Activated CD8-positive, alpha-beta memory T cell treated with anti-CD3 and anti-CD28 coated beads, Interleukin-2, amount 50 U/mL, for 24 hours (primary cell): ENCODE measurements around the gene CPED1.
"Not testable (repeated sequence)": the region's sequence is repeated elsewhere in the genome, so short reads cannot be mapped to it uniquely, and the experiment has no call there.

Experiments
- DNase-seq: peaks from one replicate; pipeline ENCODE4 v3.0.0-alpha.2; 2020; ENCODE audit errors: extremely low read depth

The CPED1 gene

GRCh38 chr7:121244120-121244870 is 255.8 kb downstream of the CPED1 start:
- DNase-seq, result no peak

DNA sequence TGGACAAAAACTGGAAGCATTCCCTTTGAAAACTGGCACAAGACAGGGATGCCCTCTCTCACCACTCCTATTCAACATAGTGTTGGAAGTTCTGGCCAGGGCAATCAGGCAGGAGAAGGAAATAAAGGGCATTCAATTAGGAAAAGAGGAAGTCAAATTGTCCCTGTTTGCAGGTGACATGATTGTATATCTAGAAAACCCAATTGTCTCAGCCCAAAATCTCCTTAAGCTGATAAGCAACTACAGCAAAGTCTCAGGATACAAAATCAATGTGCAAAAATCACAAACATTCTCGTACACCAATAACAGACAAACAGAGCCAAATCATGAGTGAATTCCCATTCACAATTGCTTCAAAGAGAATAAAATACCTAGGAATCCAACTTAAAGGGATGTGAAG is 262.9 kb downstream of the CPED1 start:
- DNase-seq, result not testable (repeated sequence)

DNA sequence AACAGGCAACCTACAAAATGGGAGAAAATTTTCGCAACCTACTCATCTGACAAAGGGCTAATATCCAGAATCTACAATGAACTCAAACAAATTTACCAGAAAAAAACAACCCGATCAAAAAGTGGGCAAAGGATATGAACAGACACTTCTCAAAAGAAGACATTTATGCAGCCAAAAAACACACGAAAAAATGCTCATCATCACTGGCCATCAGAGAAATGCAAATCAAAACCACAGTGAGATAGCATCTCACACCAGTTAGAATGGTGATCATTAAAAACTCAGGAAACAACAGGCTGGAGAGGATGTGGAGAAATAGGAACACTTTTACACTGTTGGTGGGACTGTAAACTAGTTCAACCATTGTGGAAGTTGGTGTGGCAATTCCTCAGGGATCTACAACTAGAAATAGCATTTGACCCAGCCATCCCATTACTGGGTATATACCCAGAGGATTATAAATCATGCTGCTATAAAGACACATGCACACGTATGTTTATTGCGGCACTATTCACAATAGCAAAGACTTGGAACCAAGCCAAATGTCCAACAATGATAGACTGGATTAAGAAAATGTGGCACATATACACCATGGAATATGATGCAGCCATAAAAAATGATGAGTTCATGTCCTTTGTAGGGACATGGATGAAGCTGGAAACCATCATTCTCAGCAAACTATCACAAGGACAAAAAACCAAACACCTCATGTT is 264.2 kb downstream of the CPED1 start:
- not testable (repeated sequence) for DNase-seq

- DNase-seq, result no peak
These were observed 271.3 kb downstream of the CPED1 start for GRCh38 chr7:121259826-121260225.

DNA sequence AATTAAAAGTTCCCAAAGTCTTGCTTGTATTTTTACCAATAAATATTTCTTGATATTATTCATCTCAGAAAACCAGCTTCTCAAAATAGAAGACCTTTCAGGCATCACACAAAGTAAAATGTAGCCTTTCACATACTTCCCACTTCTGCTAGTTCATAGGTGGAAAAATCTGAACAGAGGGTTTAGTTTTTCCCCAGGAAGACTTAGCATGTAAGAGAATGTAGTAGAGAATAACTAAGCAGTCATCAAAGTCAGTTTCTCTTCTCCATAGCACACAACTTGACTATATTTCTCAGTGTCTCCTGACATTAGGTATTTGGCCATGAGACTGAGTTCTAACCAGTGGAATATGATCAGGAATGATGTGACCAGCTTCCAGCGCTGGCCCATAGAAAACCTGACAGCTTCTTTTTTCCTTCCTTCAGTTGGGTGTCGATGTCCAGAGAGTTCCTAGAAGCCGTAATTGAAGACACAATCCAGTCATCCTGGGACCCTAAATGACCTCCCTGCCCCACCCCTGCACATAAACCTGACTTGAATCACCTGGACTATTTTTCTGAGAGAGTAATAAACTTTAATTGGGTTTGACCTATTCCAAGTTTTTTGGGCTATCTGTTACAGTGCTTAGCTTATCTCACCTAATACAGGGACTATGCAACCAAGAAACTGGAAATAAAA is 272.8 kb downstream of the CPED1 start:
- no peak for DNase-seq

- DNase-seq, result no peak
These were observed 273.7 kb downstream of the CPED1 start for GRCh38 chr7:121262221-121262620.

GRCh38 chr7:121262969-121263368 is 274.5 kb downstream of the CPED1 start:
- no peak for DNase-seq

GRCh38 chr7:121266307-121266894 is 277.9 kb downstream of the CPED1 start:
- DNase-seq, result no peak

DNA sequence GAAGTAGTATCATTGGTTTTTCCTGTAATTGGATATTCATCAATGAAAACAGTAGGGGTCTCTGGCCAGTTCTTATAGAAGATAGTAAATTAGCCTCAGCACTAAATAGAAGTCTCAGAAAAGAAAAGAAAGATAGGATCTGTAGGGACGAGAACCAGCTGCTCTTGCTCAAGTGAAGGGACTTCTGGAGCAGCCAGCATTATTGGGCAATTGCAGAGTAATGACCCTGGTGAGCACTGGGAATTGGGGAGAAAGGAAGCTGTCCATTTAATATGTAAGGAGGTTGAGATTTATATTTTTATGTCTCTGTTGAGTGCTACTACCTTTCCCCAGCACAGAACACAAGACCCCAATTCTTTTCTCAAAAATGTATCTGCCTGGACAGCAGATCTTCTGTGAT is 279.1 kb downstream of the CPED1 start:
- no peak for DNase-seq

DNA sequence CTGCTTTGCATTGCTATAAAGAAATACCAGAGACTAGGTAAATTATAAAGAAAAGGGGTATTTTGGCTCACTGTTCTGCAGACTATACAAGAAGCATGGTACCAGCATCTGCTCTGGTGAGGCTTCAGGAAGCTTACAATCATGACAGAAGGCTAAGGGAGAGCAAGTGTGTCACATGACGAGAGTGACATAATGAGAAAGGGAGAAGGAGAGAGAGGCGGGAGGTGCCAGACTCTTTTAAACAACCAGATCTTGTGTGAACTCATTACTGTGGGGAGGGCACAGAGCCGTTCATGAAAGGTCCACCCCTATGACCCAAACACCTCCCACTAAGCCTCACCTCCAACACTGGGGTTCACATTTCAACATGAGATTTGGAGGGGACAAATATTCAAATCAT is 281.3 kb downstream of the CPED1 start:
- no peak for DNase-seq

DNA sequence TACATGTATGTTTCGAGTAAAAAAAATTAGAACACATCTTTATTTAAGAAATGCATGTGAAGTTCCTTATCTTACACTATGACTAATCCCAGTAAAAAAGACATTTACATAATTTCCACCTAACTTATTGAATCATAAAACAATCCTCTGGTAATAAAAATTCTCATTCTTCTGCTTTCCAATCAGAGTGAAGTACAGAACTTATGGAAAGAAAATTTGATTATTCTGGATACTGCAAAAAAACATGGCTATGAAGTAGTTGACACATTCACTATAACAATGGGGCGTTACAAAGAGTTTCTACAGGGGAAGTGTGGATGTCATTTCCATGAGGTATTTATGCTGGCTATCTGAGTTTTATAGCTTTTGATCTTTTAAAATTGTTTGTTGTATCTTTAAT is 282.6 kb downstream of the CPED1 start:
- DNase-seq, result no peak

DNA sequence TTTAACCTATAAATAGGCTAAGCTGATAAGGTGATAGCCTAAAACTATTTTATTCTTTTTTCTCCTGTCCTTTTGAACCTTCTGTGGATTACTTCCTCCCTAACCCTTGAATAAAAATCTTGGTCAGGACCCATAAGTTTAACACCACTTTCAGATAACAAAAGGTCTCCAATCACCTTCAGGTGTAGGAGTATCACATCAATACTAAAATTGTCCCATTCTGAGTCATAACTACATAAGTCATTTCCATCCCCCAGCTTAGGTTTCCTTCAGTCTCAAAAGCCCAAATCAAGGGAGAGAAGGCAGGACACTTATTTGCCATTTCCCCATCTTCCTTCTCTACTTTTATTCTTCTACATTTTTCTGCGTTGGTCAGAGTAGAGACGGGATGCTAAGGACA is 283.4 kb downstream of the CPED1 start:
- DNase-seq, result no peak

- no peak for DNase-seq
These were observed 284.2 kb downstream of the CPED1 start for GRCh38 chr7:121272676-121273075.

- no peak for DNase-seq
These were observed 285.1 kb downstream of the CPED1 start for GRCh38 chr7:121273467-121274167.

GRCh38 chr7:121274467-121274866 is 286.0 kb downstream of the CPED1 start:
- DNase-seq, result no peak

GRCh38 chr7:121275204-121275603 is 286.7 kb downstream of the CPED1 start:
- no peak for DNase-seq

DNA sequence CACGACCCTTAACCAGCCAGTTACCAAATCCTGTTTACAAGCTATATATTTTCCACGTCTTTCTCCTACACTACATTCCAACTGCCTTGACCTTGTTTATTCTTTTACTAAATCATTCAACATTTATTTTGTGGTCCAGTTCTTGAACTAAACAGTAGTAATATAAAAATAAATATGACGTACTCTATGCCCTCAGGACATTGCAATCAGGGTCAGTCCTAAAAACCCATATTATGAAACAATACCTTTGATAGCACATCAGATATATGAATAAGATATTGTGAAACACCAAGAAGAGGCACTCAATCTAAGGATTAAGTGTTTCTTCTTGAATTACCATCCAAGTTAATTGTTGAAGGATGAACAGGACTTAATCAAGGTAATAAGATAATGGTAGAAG is 287.8 kb downstream of the CPED1 start:
- DNase-seq, result no peak

DNA sequence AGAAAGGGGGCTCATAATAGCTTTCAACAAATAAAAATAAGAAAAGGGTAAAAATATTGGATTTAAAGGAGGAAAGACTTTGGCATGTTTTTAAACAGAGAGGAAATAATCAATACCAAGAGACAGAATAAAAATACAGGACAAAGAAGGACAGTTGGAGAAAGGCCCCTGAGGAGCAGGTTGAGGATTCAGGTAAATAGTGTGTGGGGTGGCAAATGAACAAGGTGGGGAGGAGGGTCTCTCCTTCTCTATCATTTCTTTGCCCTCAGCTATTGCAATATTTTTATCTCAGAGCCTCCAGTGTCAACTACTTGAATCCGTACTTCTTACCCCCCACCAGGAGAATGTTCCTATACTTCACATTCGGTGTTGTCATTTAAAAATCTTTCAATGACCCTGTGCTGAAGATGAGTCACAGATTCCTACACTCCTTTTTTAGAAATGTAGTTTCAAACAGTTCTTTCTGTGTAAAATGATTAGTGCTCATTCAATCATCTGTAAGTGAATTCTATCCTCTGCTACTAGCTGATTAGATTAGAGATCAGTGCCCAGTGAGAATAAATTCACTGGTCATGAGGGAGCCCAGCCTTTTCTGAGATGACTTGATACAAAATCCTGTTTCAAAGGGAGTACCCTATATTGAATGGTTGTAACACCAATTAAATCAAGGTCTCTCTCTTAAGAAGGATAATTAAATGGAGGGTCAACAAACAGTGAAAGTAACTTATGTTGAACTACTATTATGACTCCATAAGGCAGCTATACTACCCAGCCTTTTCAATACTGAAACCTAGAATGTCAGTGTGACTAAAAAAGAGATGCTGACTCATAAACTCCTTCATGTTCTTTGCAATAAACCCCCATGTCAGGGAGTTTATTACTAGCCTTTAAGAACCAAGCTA is 289.9 kb downstream of the CPED1 start:
- no peak for DNase-seq

GRCh38 chr7:121279060-121279620 is 290.6 kb downstream of the CPED1 start:
- DNase-seq, result no peak

DNA sequence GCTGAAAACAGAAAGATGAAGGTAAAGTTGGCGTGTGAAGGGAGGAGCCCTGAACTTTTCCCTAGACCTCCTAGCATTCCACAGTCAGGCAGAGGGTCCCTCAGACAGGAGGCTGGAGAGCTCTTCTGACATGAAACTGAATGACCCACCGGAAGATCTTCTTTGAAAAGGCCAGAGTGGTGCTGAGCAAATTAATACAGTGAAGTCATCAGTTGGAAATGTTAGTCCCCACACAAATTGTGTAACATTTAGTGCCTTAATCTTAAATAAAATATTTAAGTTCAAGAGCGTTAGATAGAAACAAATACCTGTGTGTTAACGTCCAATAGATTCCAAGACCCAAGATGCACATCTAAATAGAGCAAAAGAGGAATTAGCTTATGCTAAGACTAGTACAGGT is 291.3 kb downstream of the CPED1 start:
- DNase-seq, result no peak
